Measurements from ENCODE around the gene ZNF304.

- no peak for TF ChIP-seq CTCF (conservative IDR thresholded peaks at IDR 0.05; ENCODE audit: low read depth, low read length)
- no peak for TF ChIP-seq SMC3 (IDR thresholded peaks at IDR 0.05; ENCODE audit: low read depth, low read length)
- TF ChIP-seq POLR2A (IDR thresholded peaks at IDR 0.05; ENCODE audit: low read depth, low read length): no peak
- TF ChIP-seq RAD21 (IDR thresholded peaks at IDR 0.05; ENCODE audit: low read length): no peak
- no peak for TF ChIP-seq USF2 (IDR thresholded peaks at IDR 0.05; ENCODE audit: low read depth, low read length)
- no peak for TF ChIP-seq MAZ (IDR thresholded peaks at IDR 0.05; ENCODE audit: borderline replicate concordance, low read depth, low read length)
Measured at GRCh38 chr19:57382806-57383488, 31.9 kb downstream of the ZNF304 start.

All from IMR-90 (cell line).